HG03095 (cell line): ENCODE results near the gene CCNYL1.

ENCODE experiments used
- ATAC-seq: cut with Tn5 transposase; IDR thresholded peaks from one replicate; pipeline ENCODE4 v1.9.1; 2021; ENCODE audit warnings: moderate library complexity; ENCODE audit not compliant: unreplicated experiment

CCNYL1 gene

DNA sequence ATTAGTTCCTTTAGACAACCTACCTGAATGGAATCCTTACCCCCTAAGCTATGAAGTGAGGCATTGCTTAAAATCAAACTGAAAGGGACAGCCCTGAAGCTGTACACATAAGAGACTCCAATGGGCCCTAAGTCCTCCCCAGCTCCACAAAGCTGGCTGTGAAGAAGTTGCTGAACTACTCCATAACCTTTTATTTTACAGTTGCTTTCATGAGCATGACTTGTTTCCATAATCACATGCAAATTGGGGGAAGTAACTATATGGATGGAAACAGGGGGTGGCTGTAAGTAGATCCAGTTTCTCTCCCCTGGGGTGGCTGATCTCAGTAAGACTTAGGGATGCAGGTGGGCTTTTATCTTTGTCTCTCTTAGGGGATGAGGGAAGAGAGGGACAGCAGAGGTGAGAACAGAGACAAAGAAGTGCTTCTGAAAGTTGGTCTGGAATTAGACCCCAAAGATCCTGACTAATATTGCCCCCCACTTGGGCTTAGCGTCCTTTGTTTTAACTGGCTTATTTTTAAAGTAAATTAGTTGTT lies 52.7 kb downstream of the CCNYL1 start:
- no peak for ATAC-seq

- no peak for ATAC-seq
Measured at GRCh38 chr2:207765547-207765946, 54.1 kb downstream of the CCNYL1 start.

- ATAC-seq, result no peak
Measured at GRCh38 chr2:207766041-207766551, 54.7 kb downstream of the CCNYL1 start.

- no peak for ATAC-seq
Measured at GRCh38 chr2:207766697-207767460, 55.4 kb downstream of the CCNYL1 start.

DNA sequence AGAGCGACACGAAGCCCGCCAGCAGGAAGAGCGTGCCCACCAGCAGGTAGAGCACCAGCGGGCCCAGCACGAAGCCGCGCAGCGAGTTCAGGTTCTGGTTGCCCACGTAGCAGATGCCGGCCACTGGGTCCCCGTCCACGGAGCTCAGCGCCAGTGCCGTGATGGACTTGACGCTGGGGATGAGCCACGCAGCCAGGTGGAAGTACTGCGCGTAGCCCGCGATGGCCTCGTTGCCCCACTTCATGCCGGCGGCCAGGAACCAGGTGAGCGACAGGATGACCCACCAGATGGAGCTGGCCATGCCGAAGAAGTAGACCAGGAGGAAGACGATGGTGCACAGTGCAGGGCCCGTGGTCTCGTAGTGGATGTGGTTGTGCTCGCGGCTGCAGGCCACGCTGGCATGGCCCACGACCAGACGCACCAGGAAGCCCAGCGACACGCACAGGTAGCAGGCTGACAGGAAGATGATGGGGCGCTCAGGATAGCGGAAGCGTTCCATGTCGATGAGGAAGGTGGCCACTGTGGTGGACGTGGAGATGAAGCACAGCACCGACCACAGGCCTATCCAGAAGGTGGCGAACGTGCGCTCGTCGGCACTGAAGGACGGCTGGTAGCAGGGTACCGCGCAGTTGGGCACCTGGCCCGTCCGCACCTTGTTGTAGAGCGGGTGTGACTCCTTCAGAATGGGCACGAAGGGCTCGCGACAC lies 56.2 kb downstream of the CCNYL1 start:
- ATAC-seq, result no peak

DNA sequence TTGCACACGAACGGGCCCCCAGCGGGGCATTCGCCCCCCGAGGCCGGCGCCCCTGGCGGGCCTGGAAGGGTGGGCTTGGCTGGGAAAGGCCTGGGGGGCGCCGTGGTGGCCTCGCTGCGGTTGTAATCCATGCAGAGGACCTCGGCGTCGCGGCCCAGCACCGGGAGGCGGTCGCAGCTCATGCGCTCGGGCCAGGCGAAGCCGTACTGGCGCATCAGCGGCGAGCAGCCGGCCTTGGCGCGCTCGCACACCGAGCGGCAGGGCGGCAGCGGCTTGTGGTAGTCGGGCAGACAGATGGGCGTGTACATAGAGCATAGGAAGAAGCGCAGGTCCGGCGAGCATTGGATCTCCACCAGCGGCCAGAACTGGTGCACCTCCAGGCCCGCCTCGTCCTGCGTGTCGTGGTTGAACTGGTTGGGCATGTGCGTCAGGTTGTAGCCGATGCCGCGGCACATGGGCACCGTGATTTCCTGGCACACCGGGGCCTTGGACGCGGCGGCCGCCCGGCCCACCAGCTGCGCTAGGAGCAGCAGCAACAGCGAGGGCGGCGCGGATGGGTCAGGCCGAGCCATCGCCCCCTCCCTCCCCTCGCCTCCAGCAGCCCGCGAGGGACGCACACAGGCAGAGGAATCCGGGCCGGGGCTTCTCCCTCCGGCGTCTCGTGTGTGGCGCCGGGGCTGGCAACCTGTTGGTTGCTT lies 56.9 kb downstream of the CCNYL1 start:
- ATAC-seq, result no peak

- ATAC-seq, result peak; percentile 6
Measured at GRCh38 chr2:207768866-207769596, 57.6 kb downstream of the CCNYL1 start.

DNA sequence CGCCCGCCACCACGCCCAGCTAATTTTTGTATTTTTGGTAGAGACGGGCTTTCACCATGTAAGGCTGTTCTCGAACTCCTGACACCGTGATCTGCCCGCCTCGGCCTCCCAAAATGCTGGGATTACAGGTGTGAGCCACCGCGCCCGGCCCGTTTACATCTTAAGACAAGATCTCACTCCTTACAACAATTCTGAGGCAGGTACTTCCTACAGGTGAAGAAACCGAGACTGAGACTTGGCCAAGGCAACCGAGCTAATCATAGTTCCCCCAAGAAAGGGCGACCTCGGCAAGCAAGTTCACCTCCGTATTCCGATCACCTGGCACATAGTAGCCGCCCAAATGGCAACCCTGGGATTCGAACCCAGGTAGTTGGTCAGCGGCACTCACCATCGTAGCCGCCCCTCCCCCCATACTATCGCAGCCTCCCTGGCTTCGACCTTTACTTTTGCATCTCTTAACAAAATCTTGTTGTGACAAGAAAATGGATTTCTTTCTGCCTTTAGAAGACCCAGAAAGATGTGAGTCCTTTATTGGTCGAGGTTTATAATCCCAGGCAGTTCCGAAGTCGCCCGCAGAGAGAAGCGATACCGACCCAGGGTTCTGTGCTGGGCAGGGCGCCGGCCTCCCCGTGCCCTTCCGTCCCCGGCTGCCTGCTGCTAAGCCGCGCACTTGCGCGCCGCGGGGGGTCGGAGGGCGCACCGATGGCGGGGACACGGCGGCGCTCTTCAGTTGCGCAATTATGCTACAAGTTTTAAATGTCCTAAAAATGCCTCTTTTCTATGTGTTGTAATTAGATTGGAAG lies 59.4 kb downstream of the CCNYL1 start:
- no peak for ATAC-seq

GRCh38 chr2:207771421-207771820 lies 60.0 kb downstream of the CCNYL1 start:
- no peak for ATAC-seq

DNA sequence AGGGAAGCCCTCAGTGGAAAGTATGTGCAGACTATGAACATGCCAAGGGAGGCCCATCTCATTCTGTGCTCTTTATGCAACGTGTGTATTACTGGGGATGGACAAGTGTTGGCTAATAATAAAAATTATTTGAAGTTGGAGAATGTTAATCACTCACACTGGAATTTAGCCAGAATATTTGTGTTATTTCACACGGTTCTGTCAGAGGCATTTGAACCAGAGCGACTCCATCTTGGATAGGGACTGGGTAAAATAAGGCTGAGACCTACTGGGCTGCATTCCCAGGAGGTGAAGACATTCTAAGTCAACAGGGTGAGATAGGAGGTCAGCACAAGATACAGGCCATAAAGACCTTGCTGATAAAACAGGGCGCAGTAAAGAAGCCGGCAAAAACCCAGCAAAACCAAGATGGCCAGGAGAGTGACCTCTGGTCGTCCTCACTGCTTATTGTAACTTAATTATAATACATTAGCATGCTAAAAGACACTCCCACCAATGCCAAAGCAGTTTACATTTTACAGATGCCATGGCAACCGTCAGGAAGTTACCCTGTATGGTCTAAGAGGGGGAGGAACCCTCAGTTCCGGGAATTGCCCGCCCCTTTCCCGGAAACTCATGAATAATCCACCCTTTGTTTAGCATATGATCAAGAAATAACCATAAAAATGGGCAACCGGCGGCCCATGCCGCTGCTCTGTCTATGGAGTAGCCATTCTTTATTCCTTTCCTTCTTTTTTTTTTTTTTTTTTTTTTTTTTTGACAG lies 60.8 kb downstream of the CCNYL1 start:
- ATAC-seq, result no peak

DNA sequence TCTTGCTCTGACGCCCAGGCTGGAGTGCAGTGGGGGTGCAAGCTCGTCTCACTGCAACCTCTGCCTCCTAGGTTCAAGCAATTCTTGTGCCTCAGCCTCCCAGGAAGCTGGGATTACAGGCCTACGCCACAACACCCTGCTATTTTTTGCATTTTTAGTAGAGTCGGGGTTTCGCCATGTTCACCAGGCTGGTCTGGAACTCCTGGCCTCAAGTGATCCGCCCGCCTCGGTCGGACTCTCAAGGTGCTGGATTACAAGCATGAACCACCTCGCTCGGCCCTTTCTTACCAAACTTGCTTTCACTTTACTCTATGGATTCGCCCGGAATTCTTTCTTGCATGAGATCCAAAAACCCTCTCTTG lies 61.4 kb downstream of the CCNYL1 start:
- ATAC-seq, result no peak

GRCh38 chr2:207775473-207775872 lies 64.0 kb downstream of the CCNYL1 start:
- no peak for ATAC-seq

DNA sequence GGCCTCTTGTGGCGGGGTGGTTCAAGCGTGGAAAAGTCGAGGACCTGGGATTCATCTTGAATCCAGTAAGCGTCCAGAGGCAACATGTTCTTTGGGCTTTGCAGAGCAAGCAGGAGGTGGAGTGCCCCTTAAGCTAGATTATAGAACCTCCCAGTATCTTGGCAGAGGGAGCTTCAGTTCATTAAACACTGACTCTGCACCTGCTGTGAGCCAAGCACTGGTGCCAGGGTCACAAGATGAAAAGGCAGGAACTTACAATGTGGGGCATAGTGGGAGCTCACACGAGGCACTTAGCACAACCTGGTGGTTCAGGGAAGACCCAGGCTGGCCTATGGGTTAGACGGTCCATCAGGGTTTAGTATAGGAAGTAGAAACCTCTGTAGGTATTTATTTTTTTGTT lies 65.7 kb downstream of the CCNYL1 start:
- ATAC-seq, result no peak

- ATAC-seq, result no peak
Measured at GRCh38 chr2:207778298-207778882, 67.0 kb downstream of the CCNYL1 start.

GRCh38 chr2:207779523-207779922 lies 68.1 kb downstream of the CCNYL1 start:
- ATAC-seq, result no peak

DNA sequence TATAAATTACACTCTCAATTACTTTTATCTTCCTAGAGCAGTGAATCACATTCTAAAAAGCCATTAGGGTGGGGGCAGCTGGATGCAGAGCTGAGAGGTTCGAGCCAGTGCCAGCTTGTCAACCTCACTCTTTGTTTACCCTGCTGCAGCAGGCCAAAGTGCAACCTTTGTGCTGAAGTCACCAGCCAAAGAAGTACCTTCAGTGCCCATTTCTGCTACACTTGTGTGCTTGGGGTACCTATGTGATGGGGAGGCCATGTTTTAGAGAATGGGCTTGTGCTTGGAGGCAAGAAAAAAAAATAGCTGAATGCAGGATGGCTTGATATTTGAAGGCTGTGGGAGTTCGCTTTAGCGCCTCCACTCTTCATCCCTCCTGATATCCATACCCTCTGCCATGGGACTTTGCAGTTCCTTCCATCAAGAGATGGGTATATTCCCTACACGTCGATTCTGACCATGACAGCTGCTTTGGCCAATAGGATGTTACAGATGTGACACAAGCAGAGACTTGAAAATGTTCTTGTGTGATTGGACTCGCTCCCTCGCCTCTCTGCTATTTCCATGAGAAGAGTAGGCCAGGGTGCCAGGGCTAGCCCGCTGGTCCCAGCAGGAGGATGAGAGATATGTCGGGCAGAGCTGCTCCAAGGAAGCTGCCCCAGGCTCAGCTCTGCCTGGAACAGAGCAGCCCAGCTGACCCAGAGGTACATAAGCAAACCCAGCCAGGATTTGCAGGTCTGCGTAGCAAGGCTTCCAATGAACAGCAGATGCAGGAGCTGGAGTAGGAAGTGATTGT lies 71.0 kb downstream of the CCNYL1 start:
- ATAC-seq, result no peak

- no peak for ATAC-seq
Measured at GRCh38 chr2:207783514-207783913, 72.1 kb downstream of the CCNYL1 start.

DNA sequence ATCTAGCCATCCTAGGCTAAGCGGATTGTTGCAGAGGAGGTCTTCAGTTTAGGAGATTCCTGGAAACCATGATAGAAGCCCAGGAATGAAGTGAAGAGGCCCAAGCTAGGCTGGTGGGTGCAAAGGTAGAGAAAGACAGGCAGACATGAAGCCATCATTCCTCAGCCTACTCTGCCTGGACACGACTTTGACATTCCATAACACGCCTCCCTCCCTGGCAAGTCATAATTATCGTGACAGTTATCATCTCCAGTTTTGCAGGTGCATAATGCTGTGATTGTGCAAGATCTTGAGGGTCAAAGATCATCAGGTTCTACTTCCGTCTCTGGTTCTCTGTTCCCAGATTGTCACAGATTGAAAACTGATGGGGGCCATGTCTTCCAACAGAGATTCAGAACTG lies 73.5 kb downstream of the CCNYL1 start:
- no peak for ATAC-seq
